NCI-H510A (cell line): Measurements from ENCODE around the gene SMOC2.

Experiments
- DNase-seq: peaks from one replicate; lab custom pipeline; 2025; lab: John Stamatoyannopoulos, UW

SMOC2 gene

GRCh38 chr6:168442646-168443045, 1.7 kb downstream of the SMOC2 start:
- no peak for DNase-seq

GRCh38 chr6:168447282-168447681, 6.3 kb downstream of the SMOC2 start:
- DNase-seq: no peak

GRCh38 chr6:168447700-168448099, 6.7 kb downstream of the SMOC2 start:
- no peak for DNase-seq

DNA sequence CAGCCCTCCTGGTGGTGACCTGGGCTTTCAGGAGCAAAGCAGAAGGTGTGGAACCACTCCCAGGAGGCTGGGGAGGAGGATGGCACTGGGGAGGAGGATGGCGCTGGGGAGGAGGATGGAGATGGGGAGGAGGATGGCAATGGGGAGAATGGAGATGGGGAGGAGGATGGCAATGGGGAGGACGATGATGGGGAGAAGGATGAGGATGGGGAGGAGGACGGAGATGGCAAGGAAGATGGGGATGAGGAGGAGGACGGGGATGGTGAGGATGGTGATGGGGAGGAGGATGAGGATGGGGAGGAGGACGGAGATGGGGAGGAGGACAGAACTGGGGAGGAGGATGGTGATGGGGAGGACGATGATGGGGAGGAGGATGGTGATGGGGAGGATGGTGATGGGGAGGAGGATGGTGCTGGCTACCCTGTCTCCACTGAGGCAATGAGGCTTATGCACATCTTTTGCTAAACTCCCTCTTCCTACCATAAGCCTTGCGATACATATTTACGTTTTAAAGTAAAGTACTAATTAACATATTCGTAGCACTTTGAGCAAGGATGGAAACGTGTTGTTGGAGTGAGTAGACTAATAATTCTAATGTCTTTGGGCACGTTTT, 7.4 kb downstream of the SMOC2 start:
- DNase-seq: no peak

GRCh38 chr6:168450917-168451316, 9.9 kb downstream of the SMOC2 start:
- DNase-seq: no peak

GRCh38 chr6:168451805-168452517, 11.0 kb downstream of the SMOC2 start:
- DNase-seq: no peak

GRCh38 chr6:168452685-168453377, 11.8 kb downstream of the SMOC2 start:
- no peak for DNase-seq

DNA sequence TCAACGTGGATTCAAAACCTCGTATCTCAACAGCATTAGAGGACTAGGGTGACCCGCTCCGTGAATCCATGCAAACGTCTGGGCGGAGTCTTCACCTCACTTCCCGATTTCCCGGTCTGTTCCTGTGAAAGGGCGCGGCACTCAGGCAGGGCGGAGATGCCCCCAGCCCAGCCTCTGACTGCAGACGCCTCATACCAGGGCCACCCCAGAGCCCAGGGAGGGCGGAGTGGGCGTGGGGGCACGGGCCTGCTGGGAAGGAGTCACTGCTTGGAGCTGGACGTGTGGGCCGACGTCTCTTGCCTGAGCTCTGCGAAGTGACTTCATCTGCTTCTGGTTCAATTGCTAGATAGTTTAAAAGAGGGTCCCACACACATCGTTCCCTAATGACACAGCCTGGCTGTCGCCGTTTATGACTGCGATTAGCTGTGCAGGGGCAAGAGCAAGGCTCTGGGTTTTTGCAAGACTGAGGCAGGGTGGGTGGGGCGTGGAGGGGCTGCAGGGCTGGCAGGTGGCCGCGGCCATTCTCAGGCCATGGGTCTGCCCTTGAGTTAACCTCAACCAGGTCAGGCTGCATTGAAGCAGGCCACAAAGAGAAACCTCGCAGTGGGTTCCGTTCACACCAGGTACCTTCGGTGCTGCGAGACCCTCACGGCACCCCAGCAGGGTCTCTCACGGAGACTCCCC, 15.0 kb downstream of the SMOC2 start:
- DNase-seq: no peak

DNA sequence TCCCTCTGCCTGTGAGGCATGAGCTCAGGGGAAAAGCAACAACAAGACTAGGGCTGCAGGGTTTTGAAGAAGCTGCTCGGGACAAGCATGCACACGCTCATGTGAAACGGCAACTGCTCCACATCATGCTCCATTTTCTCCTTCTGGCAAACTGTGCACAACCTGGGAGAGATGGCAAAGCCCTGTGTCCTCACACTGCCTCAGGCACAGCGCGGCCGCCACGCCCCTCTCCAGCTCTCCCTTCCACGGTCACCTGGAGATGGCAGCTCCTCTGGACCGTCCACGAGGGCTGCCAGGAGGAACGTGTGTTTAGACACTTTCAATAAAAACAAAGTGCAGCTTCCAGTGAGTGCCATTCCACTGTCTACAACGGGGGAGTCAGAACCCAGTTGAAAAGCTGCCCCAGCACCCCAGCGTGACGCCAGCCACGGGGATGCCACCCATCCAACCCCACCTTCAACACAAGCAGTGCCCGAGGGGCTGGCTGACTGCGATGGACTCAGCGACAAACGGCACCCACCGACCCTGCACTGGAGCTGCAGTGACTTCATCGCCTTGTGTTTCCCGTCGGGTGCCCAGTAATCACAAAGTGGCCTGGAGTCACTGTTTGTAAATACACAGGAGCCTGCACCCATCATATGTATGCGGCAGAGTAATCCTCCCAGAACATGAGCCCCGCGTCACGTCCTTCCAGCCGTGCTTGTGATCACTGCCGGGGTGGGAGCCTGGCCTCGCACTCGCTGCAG, 16.1 kb downstream of the SMOC2 start:
- no peak for DNase-seq

- DNase-seq: no peak
These were observed 16.6 kb downstream of the SMOC2 start for GRCh38 chr6:168457653-168457934.

DNA sequence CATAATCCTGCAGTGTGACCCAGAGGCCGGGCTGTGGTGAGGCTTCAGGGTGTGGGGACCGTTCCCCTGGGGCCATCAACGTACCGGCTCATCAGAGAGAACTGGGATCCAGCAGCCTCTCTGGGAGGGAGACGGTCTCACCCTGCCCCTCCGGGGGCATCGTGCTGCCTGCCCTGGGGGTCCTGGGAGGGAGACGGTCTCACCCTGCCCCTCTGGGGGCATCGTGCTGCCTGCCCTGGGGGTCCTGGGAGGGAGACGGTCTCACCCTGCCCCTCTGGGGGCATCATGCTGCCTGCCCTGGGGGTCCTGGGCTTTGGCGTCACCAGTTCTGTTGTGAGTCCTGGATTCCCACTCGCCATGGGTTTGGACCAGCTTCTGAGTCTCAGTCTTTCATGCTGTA, 17.1 kb downstream of the SMOC2 start:
- DNase-seq: no peak

DNA sequence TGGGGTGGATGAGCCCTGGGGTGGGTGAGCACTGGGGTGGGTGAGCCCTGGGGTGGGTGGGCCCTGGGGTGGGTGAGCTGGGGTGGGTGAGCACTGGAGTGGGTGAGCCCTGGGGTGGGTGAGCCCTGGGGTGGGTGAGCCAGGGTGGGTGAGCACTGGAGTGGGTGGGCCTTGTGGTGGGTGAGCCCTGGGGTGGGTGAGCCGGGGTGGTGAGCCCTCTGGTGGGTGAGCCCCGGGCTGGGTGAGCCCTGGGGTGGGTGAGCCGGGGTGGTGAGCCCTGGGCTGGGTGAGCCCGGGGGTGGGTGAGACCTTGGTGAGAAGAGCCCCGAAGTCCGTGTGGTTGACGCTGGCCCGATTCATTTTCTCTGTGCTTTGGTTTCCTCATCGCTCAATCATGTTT, 18.6 kb downstream of the SMOC2 start:
- no peak for DNase-seq

DNA sequence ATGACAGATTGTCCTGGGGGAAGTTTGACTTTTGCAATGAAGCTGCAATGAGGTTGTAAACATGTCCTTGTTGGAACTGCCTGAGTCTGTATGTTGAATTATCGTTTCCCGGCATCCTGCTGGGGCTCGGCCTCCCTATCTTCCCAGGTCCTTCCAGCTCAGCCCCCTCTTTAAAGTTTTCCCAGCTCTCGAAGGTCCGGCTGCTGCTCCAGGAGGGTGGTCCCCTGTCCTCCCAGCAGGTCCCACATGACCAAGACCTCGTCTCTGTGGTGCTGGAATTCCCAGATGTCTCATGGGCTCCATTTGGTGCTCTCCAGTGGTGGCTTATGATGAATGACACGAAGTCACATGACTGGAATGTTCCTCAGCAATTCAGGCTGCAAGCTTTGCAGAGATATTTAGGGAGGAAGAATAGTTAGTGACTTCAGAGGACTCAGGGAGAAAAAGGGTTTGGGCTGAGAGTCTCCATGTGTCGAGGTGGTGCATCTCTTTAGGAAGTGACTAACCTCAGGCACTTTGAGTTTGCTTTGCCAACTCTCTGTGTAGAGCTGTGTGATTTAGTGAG, 21.4 kb downstream of the SMOC2 start:
- no peak for DNase-seq

DNA sequence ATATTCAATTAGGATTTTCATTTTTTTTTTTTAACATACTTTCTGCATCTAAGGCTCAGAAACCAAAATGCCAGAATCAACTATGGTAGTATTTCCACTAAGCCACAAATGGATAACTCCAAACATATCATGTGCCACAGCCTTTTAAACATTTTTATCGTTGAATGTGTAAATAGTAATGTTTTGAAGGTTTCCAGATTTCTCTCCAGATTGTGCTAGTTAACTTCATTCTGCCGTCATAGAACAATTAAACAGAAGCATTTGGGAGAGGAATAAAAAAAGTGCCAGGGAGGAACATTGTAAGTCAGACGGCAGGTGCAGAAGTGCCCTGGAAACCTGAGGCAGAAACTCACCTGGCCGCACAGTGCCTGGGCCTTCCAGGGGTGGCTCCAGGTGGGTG, 23.6 kb downstream of the SMOC2 start:
- DNase-seq: no peak

GRCh38 chr6:168468045-168468444, 27.1 kb downstream of the SMOC2 start:
- DNase-seq: no peak

- DNase-seq: no peak
These were observed 28.5 kb downstream of the SMOC2 start for GRCh38 chr6:168469521-168469920.

DNA sequence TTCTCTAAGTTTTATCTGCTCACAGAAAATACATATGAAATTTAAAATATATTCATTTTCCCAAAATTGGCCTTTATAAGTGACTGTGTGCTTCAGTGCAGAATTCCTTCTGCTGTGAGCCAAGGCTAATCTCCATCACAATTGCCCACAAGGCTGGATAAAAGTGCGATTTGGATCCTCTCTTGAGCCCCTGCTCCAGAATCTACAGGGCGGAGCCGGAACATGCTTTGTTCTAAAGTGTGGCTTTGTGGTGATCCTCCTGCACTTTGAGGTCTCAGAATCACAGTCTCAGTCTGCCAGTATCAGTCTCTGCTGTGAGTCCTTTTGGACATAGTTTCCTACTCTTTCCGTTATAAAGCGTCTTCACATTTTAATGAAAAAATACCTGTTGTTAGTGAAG, 28.9 kb downstream of the SMOC2 start:
- DNase-seq: no peak

DNA sequence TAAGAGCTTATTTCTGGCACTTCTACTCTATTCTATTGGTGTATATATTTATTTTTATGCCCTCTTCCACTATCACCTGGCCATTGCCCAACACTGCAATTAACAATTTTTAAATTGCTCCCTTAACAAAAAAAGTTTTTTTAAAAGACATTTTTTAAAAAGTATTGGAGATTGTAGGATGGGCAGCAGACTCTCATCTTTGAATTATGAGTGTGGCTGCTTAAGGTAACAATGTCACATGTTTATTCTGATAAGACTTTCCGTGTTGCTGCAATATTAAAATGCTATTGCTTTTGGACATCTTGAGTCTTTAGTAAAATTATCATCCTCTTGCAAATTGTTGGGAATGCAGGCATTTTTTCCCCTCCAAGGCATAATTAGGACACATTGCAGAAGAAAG, 31.4 kb downstream of the SMOC2 start:
- DNase-seq: no peak

DNA sequence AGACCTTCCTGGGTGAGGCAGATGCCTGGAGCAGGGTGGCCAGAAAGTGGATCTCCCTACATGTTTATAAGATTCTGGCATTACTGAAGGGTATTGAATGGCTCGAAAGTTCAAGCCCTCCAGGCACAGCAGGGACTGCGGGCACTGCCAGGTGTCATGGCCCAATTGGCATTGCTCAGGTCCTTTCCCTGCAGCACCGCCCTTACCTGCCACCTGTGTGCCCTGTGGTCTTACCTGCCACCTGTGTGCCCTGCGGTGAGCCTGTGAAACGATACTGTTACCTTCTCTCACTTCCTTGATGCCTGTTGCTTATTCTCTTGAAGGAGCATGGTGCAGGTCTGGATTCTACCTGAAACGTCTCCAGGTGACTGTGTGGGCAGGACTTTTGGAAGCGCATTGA, 32.2 kb downstream of the SMOC2 start:
- DNase-seq: no peak

- DNase-seq: no peak
These were observed 34.4 kb downstream of the SMOC2 start for GRCh38 chr6:168475188-168476013.

DNA sequence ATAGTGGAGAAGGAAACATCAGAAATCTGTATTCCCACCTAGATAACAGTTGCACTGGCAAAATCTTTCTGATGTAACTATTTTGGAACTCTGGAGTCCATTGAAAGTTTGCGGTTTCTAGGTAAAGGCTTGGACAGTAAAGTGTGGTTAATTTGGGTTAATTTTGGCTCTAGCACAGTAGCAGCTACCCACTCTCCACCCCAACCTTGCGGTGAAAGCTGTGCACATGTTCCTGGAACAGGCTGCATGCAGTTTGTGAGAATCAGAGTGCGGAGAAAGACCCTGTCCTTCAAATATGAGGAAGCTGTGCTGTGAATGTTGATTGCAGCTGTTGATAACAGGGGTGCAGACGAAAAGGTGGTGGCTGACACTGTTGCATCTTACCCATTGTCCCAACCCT, 38.4 kb downstream of the SMOC2 start:
- no peak for DNase-seq
